ENCODE data around the gene ZNF322.
A peak's percentile ranks its signal among the peaks of the same experiment; 100 is the strongest.
"Not testable (repeated sequence)": the region's sequence is repeated elsewhere in the genome, so short reads cannot be mapped to it uniquely, and the experiment has no call there.

The ZNF322 gene, protein sequence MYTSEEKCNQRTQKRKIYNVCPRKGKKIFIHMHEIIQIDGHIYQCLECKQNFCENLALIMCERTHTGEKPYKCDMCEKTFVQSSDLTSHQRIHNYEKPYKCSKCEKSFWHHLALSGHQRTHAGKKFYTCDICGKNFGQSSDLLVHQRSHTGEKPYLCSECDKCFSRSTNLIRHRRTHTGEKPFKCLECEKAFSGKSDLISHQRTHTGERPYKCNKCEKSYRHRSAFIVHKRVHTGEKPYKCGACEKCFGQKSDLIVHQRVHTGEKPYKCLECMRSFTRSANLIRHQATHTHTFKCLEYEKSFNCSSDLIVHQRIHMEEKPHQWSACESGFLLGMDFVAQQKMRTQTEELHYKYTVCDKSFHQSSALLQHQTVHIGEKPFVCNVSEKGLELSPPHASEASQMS

GRCh38 chr6:26659042-26659999 is at the start of gene ZNF322:
Gene ZNF322, minus strand, starts transcription at chr6:26659746. Its CDS starts 21,193 bp downstream, at chr6:26638553.
- peak; percentile 97 for DNase-seq (ENCODE audit: low spot score)

DNA sequence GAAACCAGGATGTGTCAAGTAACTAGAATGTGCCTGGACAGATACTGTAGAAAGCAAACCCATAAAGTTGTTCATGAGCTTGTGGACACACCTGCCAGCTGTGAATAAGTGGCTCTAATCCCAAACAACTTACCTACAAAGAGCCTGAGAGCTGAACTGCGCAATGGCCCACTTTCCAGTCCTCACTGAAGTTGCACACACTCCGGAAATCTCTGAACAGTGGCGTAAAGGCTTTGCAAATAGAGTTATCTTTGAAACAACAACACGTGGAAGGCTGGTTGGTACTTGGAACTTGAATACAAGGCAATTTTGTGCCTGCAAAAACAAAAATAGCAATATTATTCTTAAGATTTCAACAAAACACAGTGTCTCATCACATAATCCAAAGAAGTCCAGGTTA is 46.2 kb upstream of the ZNF322 start:
- DNase-seq (ENCODE audit: low spot score): not testable (repeated sequence)

- DNase-seq (ENCODE audit: low spot score): not testable (repeated sequence)
Measured at GRCh38 chr6:26705352-26705751, 45.8 kb upstream of the ZNF322 start.

DNA sequence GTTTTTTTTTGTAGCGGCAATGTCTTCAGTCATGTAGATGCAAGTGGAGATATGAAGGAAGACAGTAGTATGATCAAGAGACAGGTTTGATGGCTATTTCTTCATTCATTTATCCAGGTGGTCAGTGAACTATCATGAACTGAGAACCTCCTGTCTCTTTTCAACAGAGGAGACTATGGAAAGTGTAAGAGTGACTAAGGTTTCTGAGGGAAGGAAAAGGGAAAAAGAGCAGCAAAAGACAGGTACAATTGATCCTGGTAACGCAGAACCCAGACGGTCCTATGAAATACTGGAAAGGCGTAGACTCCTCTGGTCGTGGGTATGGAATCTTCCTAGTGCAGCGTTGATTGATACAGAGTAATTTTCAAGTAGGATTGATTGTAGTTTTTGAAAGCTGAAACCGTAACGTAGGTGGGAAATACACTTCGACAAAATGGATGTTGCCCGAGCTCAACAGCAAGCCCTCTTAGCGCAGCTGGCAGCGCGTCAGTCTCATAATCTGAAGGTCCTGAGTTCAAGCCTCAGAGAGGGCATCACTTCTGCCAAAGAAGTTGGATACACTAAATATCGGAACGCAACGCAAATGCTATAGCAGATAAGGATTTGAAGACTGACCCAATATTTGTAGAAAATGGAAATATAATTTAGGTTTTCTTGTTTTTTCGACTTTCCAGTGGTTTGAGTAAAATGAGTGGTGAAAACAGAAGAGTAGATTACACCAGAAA is 41.6 kb upstream of the ZNF322 start:
- not testable (repeated sequence) for DNase-seq (ENCODE audit: low spot score)

- not testable (repeated sequence) for DNase-seq (ENCODE audit: low spot score)
Measured at GRCh38 chr6:26697496-26697895, 38.0 kb upstream of the ZNF322 start.

- DNase-seq (ENCODE audit: low spot score): not testable (repeated sequence)
Measured at GRCh38 chr6:26689324-26689947, 29.9 kb upstream of the ZNF322 start.

- DNase-seq (ENCODE audit: low spot score): not testable (repeated sequence)
Measured at GRCh38 chr6:26682435-26683042, 23.0 kb upstream of the ZNF322 start.

DNA sequence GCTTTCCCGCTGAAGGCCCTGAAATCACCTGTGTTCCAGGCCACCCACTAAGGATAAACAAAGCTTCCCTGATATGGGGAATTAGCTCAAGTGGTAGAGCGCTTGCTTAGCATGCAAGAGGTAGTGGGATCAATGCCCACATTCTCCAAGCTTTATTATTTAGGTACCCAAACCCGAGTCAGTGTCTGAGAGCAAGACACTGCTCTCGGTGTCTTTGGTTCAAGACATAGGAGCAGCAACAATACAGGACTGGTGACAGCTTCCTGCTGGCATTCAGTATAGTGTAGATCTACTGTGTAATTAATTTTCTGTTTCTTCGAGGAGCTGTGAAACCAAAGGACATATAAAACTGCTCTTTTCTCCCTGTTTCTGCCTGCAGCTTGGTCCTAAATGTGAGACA is 13.7 kb upstream of the ZNF322 start:
- DNase-seq (ENCODE audit: low spot score): not testable (repeated sequence)

- not testable (repeated sequence) for DNase-seq (ENCODE audit: low spot score)
Measured at GRCh38 chr6:26670558-26670957, 11.0 kb upstream of the ZNF322 start.

- not testable (repeated sequence) for DNase-seq (ENCODE audit: low spot score)
Measured at GRCh38 chr6:26670003-26670402, 10.5 kb upstream of the ZNF322 start.

DNA sequence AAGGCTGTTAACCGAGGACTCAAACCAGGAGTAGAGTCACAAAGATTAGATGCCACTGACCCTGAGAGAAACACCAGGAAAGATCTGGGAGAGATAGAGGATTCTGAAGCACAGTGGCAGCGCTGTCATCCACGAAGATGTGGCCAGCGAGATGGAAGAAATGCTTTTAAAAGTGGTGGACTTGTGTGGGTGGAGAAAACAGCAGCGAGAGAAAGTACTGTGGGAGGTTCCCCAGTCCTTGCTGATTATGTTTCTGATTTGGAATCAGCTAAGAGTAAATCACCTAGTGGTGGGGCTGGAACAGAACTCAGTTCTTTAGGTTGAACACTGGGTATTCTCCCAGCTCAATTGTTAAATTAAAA is 435 bp upstream of the ZNF322 start:
- DNase-seq (ENCODE audit: low spot score): no peak

DNA sequence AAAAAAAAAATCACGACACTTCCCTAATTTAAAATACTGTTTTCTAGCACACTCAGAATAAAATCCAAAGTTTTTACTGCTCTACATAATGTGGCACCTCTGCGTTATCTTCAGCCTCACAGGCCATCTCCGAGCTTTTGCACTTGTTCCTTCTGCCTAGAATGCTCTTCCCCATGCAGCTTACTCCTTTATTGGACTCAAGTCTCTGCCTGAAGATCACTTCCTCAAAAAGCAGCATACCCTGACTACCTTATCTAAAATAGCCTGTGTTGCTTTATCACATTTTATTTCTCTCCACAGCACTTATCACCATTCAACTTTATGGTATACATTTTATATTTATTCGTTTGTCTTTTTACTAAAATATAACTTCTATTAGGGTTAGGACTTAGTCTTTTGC is 2.3 kb downstream of the ZNF322 start:
- peak; percentile 8 for DNase-seq (ENCODE audit: low spot score)

DNA sequence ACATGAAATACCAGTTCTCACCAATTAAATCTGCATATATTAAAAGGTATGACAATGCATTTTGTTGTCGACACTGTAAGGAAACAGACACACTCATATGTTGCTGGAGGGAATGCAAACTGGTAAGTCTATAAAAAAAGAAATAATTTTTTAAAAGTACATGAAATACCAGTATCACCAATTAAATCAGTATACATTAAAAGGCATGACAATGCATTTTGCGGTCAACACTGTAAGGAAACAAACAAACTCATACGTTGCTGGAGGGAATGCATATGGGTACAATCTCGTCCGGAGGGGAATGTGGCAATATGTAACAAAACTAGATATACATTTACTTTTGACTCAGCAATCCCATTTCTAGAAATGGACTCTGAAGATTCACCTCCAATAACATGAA is 6.5 kb downstream of the ZNF322 start:
- no peak for DNase-seq (ENCODE audit: low spot score)

- DNase-seq (ENCODE audit: low spot score): no peak
Measured at GRCh38 chr6:26651133-26651781, 8.3 kb downstream of the ZNF322 start.

- no peak for DNase-seq (ENCODE audit: low spot score)
Measured at GRCh38 chr6:26646074-26646473, 13.5 kb downstream of the ZNF322 start.

GRCh38 chr6:26640806-26641205 is 18.7 kb downstream of the ZNF322 start:
- DNase-seq (ENCODE audit: low spot score): no peak

- DNase-seq (ENCODE audit: low spot score): no peak
Measured at GRCh38 chr6:26629359-26629758, 30.2 kb downstream of the ZNF322 start.

DNA sequence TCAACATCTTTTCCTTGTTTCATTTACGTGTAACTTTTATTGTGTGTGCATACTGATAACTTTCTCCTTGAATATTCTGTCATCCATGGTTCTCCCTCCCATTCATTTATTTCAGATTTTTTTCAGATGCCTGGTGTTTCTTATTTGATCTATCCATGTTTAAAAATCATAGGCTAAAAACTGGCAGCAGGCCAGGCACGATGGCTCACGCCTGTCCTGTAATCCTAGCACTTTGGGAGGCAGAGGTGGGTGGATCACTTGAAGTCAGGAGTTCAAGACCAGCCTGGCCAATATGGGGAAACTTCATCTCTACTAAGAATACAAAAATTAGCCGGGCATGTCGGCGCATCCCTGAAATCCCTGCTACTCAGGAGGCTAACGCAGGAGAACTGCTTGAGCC is 31.7 kb downstream of the ZNF322 start:
- DNase-seq (ENCODE audit: low spot score): no peak

- no peak for DNase-seq (ENCODE audit: low spot score)
Measured at GRCh38 chr6:26624557-26624956, 35.0 kb downstream of the ZNF322 start.

DNA sequence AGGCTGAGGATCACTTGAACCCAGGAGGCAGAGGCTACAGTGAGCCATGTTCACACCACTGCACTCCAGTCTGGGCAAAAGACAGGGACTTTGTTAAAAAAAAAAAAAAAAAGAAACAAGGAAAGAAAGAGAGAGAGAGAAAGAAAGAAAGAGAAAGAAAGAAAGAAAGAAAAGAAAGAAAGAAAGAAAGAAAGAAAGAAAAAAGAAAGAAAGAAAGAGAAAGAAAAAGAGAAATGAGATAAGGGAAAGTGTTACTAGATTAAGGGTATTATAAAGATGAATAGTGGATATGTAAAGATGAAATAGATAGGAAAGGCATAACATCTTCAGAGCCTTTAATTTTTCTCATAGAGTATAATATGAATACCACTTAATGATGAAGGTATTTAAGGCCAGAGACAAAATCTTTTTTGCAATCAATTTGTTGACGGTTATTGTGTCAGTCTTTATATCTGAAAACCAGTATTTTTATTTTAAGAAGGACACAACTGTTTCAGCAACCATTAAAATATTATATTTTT is 36.1 kb downstream of the ZNF322 start:
- DNase-seq (ENCODE audit: low spot score): no peak

All from pons (tissue), 1 donor.